Cerebellar cortex (tissue), 1 donor: ENCODE data around the gene VWA3B.
"Not testable (repeated sequence)": the region's sequence is repeated elsewhere in the genome, so short reads cannot be mapped to it uniquely, and the experiment has no call there.

Source experiments
- DNase-seq: peaks from one replicate; pipeline ENCODE4 v3.0.0-alpha.2; 2015; ENCODE audit warnings: low spot score

Gene VWA3B

GRCh38 chr2:98297817-98298682, 211.1 kb downstream of the VWA3B start:
- DNase-seq, result no peak

DNA sequence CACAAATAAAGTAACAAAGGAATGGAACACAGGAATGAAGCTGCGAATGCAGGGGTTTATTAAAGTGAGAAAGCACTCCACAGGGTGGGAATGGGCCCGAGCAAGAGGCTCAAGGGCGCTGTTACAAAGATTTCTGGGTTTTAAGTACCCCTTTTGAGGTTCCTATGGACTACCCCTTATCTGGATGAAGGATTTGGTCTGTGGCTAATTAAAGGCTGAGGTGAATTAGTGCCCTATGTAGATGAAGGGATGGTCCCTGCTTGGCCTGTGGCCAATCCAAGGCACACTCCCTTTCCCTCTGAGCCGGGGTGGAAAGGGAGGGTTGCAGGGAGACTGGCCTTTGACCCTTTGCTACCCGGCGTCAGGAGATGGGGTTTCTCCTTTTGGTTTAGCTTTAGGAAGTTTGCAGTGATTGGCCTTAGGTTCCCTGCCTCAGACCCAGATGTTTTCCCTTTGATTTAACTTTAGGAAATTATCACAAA, 211.8 kb downstream of the VWA3B start:
- DNase-seq, result no peak

- DNase-seq, result no peak
These were observed 212.4 kb downstream of the VWA3B start for GRCh38 chr2:98299211-98299905.

GRCh38 chr2:98300141-98300874, 213.3 kb downstream of the VWA3B start:
- DNase-seq, result no peak

DNA sequence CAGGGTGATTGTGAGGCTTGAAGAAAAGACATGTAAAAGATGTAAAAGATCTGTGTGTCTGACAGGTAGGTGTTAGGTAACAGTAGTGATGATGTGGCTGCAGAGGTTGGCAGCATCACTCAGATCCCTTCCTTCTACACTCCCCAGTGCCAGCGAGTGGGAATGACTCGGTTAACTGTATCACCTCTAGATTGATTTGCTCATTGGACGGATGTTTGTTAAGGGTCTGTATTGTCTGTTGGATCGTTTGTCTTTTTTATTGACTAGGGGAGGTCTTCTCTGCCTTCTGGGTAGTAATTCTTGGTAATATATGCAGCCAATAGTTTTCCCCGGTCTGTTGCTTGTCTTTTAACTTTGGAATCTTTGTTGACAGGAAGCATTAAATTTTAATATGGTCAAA, 214.5 kb downstream of the VWA3B start:
- DNase-seq, result no peak

DNA sequence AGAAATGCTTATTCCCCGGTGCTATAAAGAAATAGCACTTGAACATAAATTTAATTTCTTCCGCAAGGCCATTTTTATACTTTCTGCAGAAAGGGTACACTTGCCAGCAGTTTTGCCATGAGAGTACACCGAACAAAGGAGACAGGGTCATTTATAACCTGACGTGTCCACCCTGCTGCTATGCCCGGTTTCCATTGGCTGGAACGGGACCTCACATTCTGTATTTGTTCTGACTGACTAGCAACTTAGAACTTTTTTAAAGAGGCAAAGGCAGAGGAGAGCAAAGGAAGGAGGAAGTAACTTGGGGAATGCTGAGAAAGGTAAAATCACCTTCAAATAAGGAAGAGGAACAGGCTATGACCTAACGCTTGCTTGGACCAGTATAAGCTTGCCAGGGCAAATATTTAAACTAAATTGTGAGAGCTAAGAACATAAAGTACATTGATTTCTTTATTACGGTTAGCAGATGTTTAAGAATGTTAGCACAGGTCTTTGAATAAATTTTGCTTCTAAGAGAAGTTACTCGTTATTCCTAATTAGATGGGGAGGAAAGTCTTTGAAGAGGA, 220.2 kb downstream of the VWA3B start:
- not testable (repeated sequence) for DNase-seq

DNA sequence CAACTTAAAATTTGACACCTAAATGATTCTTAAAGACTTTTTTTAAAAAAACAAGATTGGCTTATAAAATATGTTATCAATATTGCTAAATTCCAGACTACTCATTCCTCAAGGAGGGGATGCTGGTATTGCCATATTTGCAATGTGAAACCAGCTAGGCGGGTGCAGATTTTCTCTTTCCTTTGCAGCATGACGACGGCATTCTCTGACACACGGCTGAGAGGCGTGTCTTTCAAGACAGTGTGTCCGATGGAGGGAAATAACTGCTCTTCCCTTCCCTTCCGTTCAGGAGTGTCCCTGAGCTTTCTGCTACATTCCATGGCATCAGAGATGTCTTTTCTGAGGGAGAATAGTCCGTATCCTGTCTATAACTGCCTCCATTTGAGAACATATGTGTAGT, 221.1 kb downstream of the VWA3B start:
- DNase-seq, result no peak

DNA sequence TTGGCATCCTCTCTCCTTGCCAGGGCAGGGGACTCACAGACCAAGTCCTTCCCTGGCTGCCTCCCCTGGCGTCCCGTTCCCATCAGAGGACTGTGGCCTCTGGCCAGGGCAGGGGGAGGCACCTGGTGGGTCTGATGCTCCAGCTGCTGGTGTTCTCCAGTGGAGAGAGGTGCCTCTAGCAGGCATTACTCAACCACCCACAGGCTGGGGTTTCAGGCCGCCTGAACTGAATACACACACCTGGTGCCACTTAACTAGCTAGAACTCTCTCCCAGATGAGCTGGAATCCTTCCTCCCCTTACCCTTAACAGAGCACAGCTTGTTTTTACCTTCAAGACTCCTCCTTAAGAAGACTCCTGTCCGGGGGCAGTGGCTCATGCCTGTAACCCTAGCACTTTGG, 221.6 kb downstream of the VWA3B start:
- no peak for DNase-seq

DNA sequence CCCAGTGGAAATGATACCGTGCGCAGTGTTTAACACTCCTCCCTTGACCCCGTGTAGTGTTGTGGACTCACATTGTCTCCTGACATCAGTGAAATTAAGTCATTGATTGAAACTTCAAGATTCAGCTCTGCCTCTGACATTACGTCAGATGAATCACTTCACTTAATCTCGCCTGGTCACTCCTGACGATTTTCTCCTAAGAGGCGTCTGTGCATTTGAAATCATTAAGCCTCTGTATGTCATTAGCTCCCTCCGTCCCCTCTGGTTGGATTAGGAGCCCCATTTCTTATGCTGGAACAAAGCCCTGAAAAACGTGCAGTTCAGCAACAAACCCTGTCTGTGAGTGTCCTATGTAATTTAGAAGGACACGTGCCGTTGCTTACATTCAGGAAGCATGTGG, 222.6 kb downstream of the VWA3B start:
- DNase-seq, result no peak

GRCh38 chr2:98310010-98310409, 223.0 kb downstream of the VWA3B start:
- DNase-seq, result no peak

DNA sequence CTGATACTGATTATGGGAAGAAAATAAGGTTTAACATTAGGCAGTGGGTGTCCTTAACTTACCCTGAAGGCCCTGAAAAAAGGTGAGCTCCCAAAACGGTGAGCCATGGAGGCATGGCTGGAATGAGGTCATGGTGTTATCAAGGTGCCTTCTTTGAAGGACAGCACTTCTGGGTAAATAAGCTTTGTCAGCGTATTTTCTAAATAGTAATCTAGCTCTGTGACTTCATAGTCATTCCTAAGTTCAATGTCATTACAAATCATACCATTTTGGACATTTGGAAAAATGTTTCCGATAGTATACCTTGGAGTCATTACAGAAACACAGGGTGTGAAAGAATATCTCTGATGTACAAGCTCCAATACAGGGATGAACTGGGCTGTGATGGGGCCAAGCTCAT, 224.1 kb downstream of the VWA3B start:
- DNase-seq, result no peak

DNA sequence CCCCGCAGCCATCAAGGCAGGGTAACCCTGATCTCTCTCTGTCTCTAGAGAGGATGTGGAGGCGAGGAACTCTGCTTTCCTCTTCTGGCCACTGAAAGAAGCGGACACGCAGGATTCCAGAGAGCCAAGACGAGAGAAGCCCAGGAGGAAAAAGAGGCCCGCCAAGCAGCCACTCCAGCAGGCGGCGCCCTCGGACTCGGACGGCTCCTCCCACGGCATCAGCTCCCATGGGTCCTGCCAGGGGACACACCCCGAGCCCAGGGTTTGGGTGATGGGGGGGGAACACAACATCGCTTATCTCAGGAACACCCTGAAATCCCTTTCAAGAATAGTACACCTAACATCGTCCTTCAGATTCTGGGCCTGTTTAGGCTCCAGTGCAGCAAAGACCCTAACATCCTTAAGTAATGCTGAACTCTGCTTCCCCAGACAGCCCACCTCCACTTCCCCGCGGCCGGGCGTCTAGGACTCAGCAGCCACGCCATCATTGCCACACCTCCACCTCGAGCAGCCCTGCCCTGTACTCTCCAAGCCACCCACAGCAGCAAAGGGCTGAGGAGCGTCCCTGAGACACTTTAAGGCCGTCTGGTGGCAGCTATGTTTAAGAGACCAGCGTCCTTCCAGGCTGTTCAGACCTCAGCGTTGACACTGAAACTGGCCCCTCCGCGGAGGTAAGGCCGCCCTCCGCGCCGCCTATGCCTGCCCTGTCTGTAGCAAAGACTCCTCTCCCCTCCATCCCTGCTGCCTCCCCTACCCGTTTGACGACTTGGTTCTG, 225.0 kb downstream of the VWA3B start:
- DNase-seq, result no peak

DNA sequence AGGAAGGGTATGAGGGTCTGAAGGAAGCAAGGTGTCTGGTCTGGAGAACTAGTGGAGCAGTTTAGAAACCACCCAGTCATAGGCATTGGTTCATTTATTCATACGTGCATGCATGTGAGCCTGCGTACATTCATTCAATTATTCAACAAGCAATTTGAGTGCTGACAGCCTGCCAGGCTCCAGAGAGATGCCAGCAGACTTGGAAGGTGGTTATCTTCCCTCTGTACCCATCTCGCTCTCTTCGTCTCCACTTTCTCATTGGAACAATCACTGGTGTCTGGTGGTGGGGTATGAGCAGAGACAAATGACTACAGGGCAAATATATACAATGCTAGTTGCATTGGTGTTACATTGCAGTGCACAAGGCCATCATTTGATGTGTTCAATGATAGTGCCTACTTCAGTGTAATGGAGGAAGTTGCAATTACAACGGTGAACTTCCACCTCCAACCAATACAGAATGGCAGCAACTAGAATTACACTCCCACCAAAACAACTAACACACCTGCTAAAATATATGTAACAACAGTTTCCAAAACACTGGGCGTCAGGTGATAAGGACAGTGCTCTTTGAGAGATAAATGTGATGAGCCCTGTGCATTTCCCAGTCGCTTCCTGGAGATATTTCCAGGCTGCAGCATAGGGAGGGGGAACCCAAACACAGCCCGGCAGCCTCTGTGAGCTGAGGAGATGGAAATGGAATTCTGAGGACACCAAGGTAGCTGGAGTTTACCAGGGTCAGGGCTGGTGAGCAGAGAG, 226.7 kb downstream of the VWA3B start:
- DNase-seq, result no peak

GRCh38 chr2:98314251-98314650, 227.3 kb downstream of the VWA3B start:
- DNase-seq, result no peak

GRCh38 chr2:98315957-98316356, 229.0 kb downstream of the VWA3B start:
- no peak for DNase-seq

GRCh38 chr2:98317214-98317613, 230.2 kb downstream of the VWA3B start:
- DNase-seq, result no peak

DNA sequence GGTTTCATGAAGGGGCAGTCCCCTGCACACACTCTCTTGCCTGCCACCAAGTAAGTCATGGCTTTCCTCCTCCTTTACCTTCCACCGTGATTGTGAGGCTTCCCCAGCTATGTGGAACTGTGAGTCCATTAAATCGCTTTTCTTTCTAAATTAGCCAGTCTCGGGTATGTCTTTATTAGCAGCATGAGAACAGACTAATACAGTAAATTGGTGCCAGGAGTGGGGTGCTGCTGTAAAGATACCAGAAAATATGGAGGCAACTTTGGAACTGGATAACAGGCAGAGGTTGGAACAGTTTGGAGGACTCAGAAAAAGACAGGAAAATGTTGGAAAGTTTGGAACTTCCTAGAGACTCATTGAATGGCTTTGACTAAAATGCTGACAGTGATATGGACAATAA, 233.2 kb downstream of the VWA3B start:
- not testable (repeated sequence) for DNase-seq

GRCh38 chr2:98324181-98324580, 237.2 kb downstream of the VWA3B start:
- no peak for DNase-seq

DNA sequence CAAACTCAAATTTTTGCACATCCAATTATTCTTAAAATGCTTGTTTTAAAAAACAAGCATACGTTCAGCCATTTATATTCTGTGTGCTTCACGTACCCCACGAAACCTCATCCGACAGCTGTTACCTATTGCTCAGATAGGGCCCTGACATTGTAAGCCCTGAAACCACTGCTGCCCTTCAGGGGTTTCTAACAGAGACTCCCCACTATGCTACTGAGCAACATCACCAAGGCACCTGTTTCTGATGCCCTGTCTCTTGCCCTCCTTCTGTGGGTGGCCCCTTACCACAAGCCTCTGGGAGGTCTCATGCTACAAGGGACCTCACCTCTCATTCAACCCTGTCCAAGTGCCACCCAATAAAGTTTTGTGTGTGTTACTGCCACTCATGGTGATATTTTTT, 240.8 kb downstream of the VWA3B start:
- no peak for DNase-seq

- DNase-seq, result no peak
These were observed 242.6 kb downstream of the VWA3B start for GRCh38 chr2:98329549-98329948.

DNA sequence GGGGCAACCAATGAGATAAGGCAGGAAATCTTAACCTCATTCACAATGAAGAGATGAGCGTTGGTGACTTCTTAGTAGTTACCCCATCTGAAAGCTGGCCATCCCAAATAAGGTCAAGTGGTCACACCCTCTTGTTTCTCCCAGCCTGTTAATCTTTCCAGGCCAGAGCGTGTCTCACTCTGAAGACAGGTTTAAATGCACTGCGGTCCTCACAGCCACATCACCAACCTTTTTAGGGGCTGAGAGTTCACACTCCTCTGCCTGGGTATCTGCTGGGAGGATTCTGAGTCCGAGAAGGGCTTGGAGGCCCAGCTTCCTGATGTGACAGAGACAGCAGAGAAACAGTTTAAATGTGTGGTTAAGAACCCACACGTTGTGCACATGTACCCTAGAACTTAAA, 246.0 kb downstream of the VWA3B start:
- no peak for DNase-seq
